ENCODE data around the gene NDNF. TPM values are rescaled to one million over a fixed set of nuclear protein-coding genes. Genes with fewer than 3 reads are reported as not detected.

The NDNF gene
- total RNA-seq, 1 experiment from 2014 or later = 0.22 TPM

- H3K4me2 ChIP-seq (ENCODE audit: low read length) = no peak overlapping the region
- CTCF ChIA-PET = interaction anchor here (0.7 kb wide), 1 partner anchor 10 kb away, joined by 3 read pairs; no protein-coding TSS in a partner anchor
- H2AFZ ChIP-seq (ENCODE audit: low read depth, low read length, poor library complexity, severe bottlenecking) = no peak overlapping the region
- intact Hi-C loops (cut with micrococcal nuclease) = no loop called here
- TF ChIP-seq POLR2AphosphoS5 (IDR thresholded peaks at IDR 0.05; ENCODE audit: low read depth, low read length) (no peak), ZNF274 (IDR thresholded peaks at IDR 0.05; ENCODE audit: low read depth, low read length) (no peak), RAD21 (IDR thresholded peaks at IDR 0.05; ENCODE audit: low read depth) (no peak), TCF7L2 (IDR thresholded peaks at IDR 0.05; ENCODE audit: borderline replicate concordance, extremely low read depth, insufficient read depth, insufficient read length) (no peak), CBX3 (IDR thresholded peaks at IDR 0.05; ENCODE audit: low read depth) (no peak), REST (IDR thresholded peaks at IDR 0.05; ENCODE audit: low read depth) (no peak), MAX (IDR thresholded peaks at IDR 0.05) (no peak), POLR2A (IDR thresholded peaks at IDR 0.05; ENCODE audit: borderline replicate concordance, extremely low read depth, insufficient read depth, insufficient read length) (no peak), FOSL1 (IDR thresholded peaks at IDR 0.05; ENCODE audit: low read depth) (no peak), JUND (IDR thresholded peaks at IDR 0.05) (no peak), ZBTB33 (IDR thresholded peaks at IDR 0.05; ENCODE audit: extremely low read depth, insufficient replicate concordance, low read length) (no peak), CEBPB (IDR thresholded peaks at IDR 0.05; ENCODE audit: low read depth) (no peak), SP1 (IDR thresholded peaks at IDR 0.05; ENCODE audit: low read depth) (no peak), ELF1 (IDR thresholded peaks at IDR 0.05; ENCODE audit: borderline replicate concordance, low read depth) (no peak)
- H3K9me3 ChIP-seq (ENCODE audit: control insufficient read depth in 1 of 2, insufficient read depth in 1 of 2, low read depth in 1 of 2, low read length in 2 of 2) = no peaks in the 10 kb centered on the region
- H3K27me3 ChIP-seq (ENCODE audit: insufficient read depth, low read length) = no peaks in the 10 kb centered on the region
- H3K79me2 ChIP-seq (ENCODE audit: insufficient read depth, low read length) = no peaks in the 10 kb centered on the region
- DNase-seq (ENCODE audit: low read depth, low spot score) = no peak
- H3K27ac ChIP-seq (ENCODE audit: low read depth, low read length) = no peak overlapping the region
- H3K4me1 ChIP-seq (ENCODE audit: control insufficient read depth in 1 of 2, insufficient read depth in 2 of 2, low read length in 2 of 2) = no peaks in the 10 kb centered on the region
- BruUV-seq (replicated peaks) = no TSS peak
- H3K9ac ChIP-seq (ENCODE audit: low read length) = no peak overlapping the region
- no peaks in the 10 kb centered on the region for H4K20me1 ChIP-seq (ENCODE audit: insufficient read depth)
- H3K4me3 ChIP-seq (replicated peaks in 1 of 2; ENCODE audit: low read depth in 1 of 2, low read length in 2 of 2) = no peak overlapping the region
- POLR2A ChIA-PET = no interaction called here
- no peaks in the 10 kb centered on the region for H3K36me3 ChIP-seq (ENCODE audit: control insufficient read depth in 1 of 2, insufficient read depth in 2 of 2, low read length in 2 of 2)
- ATAC-seq = no peak
- no peaks in the 10 kb centered on the region for H3K9me2 ChIP-seq (ENCODE audit: insufficient read depth)
- RAD21 ChIA-PET (ENCODE audit: low non-redundant PET in 1 of 2, low total read pairs in 2 of 2, uncharacterized antibody in 2 of 2, unreplicated experiment in 2 of 2) = no interaction called here
These were observed 47.4 kb upstream of the NDNF start for GRCh38 chr4:121119715-121120114.

Measured in HCT116 (cell line).